Measurements from ENCODE around the gene DNMBP.
"Not testable (repeated sequence)": the region's sequence is repeated elsewhere in the genome, so short reads cannot be mapped to it uniquely, and the experiment has no call there.

DNMBP gene

DNA sequence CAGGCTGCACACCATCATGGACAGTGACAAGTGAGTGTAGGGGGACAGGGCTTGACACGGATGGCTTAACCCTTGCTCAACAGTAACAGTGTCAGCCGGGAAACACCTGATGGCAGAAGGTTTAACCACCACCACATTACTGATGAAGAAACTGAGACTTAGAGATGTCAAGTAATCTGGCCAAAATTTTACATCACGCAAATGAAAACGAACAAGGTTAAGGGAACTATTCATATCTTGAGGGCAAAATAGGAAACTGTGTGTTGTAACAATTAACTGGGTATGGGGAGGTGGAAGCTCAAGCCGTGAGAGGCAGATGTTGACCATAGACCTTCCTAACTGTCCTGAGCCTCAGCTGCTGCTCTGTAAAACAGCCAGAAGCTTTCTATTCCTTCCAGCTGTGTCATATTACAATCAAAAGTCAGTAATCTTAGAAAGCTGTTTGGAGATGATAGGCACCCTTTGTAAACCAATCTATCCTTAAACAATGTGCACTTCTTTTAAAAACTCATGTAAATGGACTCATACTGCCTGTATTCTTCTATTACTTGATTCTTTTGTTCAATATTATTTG, 158.9 kb downstream of the DNMBP start:
- DNase-seq (ENCODE audit: insufficient read length, low spot score): no peak
- FAIRE-seq: no peak
- no peak for TF ChIP-seq POLR2A (IDR thresholded peaks at IDR 0.05; ENCODE audit: low read depth, low read length)

GRCh38 chr10:99850021-99850766, 159.6 kb downstream of the DNMBP start:
- FAIRE-seq (no peak), DNase-seq (ENCODE audit: insufficient read length, low spot score) (no peak)
- TF ChIP-seq POLR2A (IDR thresholded peaks at IDR 0.05; ENCODE audit: low read depth, low read length): no peak

DNA sequence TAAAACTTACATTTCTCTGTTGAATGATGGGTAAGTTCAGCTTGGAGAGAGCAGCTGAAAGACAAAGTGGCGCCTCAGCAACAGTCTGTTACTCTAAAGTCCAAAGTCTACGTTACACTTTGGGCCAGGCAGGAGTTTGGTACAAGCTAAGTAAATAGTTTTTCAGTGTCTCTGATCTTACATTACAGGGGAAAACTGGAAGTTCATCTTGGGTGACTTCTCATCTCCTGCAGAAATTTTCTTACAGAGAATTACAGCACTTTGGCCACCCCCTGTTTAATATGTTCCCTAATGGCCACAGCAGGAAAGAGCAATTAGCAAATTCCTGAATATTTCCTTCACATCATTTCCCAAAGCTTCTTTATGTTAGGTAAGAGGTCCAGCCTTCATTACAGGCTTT, 160.2 kb downstream of the DNMBP start:
- FAIRE-seq (no peak), DNase-seq (ENCODE audit: insufficient read length, low spot score) (no peak)
- no peak for TF ChIP-seq POLR2A (IDR thresholded peaks at IDR 0.05; ENCODE audit: low read depth, low read length)

GRCh38 chr10:99849057-99849456, 160.7 kb downstream of the DNMBP start:
- no peak for TF ChIP-seq POLR2A (IDR thresholded peaks at IDR 0.05; ENCODE audit: low read depth, low read length)
- no peak for FAIRE-seq

DNA sequence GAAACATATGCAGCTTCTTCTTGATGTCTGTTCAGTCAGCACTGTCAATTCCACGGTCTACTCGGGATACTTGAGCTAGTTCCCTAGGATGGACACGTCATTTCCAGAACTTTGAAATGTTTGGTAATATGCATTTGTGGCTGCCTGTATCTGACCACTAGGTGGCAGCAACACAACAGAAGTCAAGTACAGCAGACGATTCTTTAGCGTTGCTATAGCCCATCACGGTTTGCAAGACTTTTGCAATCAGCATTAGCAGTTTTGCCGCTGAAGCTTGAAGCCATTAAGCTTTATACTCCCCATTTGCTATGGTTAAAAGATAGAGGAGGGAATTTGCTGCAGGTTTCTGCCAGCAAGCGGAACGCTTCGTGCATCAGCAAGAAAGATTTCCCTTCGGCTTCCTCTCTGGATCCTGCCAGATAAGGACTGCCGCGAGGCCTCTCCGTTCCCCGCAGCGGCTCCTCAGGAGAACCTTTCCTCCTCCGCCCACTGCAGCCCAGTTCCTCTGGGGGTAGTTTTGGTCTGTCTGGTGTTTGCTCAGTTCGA, 163.8 kb downstream of the DNMBP start:
- TF ChIP-seq POLR2A (IDR thresholded peaks at IDR 0.05; ENCODE audit: low read depth, low read length): no peak
- DNase-seq (ENCODE audit: insufficient read length, low spot score) (no peak), FAIRE-seq (no peak)

More at GRCh38 chr10:99849057-99849456, 160.7 kb downstream of the DNMBP start:
- DNase-seq (ENCODE audit: insufficient read length, low spot score): no peak

- DNase-seq (ENCODE audit: insufficient read length, low spot score): no peak
- FAIRE-seq: no peak
- TF ChIP-seq POLR2A (IDR thresholded peaks at IDR 0.05; ENCODE audit: low read depth, low read length): no peak
These were observed 165.3 kb downstream of the DNMBP start for GRCh38 chr10:99844433-99844955.

DNA sequence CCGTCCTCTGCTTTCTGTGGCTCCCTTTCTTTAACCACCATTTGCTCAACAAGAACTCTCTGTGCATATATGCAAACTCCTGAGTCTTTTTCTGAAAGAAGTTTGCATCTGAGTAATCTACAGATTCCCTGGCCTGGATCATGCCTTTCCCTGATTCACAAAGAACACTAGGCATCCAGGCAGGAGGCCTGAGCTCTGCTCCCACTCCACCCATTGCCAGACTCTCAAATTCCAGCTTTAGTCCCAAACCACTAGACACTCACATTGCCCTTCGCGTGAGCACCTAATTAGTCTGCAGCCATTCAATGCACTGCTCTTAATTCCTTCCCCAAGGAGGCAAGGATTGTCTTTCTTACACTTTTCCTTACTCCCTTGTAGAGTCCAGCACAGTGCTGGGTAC, 166.4 kb downstream of the DNMBP start:
- FAIRE-seq (no peak), DNase-seq (ENCODE audit: insufficient read length, low spot score) (no peak)
- TF ChIP-seq POLR2A (IDR thresholded peaks at IDR 0.05; ENCODE audit: low read depth, low read length): no peak

GRCh38 chr10:99841746-99842145, 168.0 kb downstream of the DNMBP start:
- DNase-seq (ENCODE audit: insufficient read length, low spot score): no peak

GRCh38 chr10:99840859-99841258, 168.9 kb downstream of the DNMBP start:
- DNase-seq (ENCODE audit: insufficient read length, low spot score); FAIRE-seq: not testable (repeated sequence)

More at GRCh38 chr10:99841746-99842145, 168.0 kb downstream of the DNMBP start:
- no peak for TF ChIP-seq POLR2A (IDR thresholded peaks at IDR 0.05; ENCODE audit: low read depth, low read length)
- no peak for FAIRE-seq

DNA sequence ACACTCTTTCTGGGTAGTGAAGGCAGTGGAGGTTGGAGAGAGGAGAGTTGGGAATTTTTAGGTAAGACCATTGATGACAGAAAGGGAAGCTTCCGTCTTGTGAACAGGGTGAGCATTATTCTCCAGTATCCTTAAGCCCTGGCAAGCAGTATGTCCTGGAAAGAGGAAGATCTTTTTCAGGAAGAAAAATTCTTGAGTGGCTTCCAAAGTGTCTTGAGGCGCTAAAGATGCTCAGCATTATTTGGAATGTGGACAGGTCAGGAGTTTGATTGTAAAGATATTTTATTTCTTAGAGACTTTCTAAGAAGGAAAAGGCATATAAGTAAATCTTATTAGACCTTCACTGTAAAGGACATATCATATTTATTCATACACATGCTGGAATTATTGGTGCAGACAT, 173.0 kb downstream of the DNMBP start:
- TF ChIP-seq POLR2A (IDR thresholded peaks at IDR 0.05; ENCODE audit: low read depth, low read length): no peak
- FAIRE-seq: no peak
- no peak for DNase-seq (ENCODE audit: insufficient read length, low spot score)

DNA sequence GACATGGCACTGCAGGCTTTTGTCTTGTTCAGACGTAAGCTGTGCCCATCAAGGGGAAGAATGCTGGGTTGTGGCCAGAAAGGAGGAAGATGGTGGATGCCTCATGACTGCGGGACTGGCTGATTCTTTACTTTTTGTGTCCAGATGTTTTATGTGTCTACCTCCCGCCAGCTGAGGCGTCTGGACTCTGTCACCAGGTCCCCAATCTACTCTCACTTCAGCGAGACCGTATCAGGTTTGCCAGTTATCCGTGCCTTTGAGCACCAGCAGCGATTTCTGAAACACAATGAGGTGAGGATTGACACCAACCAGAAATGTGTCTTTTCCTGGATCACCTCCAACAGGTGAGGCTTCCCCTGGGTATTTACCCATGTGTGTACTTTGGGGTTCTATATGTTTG, 173.8 kb downstream of the DNMBP start:
- FAIRE-seq (no peak), DNase-seq (ENCODE audit: insufficient read length, low spot score) (no peak)
- TF ChIP-seq POLR2A (IDR thresholded peaks at IDR 0.05; ENCODE audit: low read depth, low read length): no peak

DNA sequence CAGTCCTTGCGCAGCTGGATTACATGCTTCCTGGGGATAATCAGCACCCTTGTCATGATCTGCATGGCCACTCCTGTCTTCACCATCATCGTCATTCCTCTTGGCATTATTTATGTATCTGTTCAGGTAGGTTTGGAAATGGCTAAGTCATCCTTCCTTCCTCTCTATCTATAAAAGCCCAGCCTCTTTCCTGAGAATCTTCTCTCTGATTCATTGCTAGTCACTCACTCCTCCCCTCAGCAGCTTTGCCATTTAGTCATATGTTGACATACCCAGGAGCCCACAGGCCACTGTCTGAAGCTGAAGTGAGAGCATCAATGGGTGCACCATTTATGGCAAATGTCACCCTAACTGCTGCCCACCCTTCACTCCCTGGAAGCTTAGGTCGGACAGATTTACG, 175.3 kb downstream of the DNMBP start:
- FAIRE-seq: no peak
- no peak for TF ChIP-seq POLR2A (IDR thresholded peaks at IDR 0.05; ENCODE audit: low read depth, low read length)
- peak; percentile 89 for DNase-seq (ENCODE audit: insufficient read length, low spot score)

GRCh38 chr10:99832439-99832838, 177.3 kb downstream of the DNMBP start:
- DNase-seq (ENCODE audit: insufficient read length, low spot score) (no peak), FAIRE-seq (no peak)
- TF ChIP-seq POLR2A (IDR thresholded peaks at IDR 0.05; ENCODE audit: low read depth, low read length): no peak

DNA sequence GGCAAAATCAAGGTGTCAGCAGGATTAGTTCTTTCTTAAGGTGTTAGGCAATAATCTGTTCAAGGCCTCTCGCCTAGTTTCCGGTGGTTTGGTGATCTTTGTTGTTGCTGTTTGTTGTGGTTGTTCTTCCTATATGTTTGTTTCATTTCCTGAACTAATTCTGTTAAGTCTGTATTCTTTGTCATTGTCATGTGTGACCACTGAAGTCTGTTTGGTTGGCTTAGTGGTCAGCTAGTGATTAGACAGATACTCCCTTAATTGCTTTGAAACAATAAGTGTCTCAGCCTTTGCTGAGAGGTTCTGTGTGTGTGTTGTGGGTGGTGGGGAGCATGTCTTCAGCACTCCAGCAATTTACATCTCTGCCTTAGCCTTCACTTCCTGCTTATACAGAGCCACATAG, 181.3 kb downstream of the DNMBP start:
- DNase-seq (ENCODE audit: insufficient read length, low spot score) (no peak), FAIRE-seq (no peak)
- TF ChIP-seq POLR2A (IDR thresholded peaks at IDR 0.05; ENCODE audit: low read depth, low read length): no peak

DNA sequence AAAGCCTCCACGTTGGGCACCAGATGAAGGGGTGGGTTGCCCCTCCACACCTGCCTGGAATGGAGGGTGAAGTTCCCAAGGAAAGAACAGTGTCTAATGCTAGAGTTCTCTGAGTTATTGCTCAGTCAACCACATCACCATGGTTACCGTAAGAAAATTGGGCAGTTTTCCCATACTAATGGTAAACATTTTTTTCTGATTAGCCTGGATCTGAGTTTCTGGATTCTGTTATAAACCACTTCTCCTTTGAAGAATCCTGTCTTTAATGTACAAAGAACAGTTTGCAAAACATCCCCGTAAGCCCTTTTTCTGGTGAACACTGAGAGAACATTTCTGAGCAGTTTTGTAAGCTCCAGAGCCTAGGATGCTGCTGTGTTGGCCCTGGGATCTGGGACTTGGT, 181.8 kb downstream of the DNMBP start:
- FAIRE-seq: no peak
- no peak for DNase-seq (ENCODE audit: insufficient read length, low spot score)
- no peak for TF ChIP-seq POLR2A (IDR thresholded peaks at IDR 0.05; ENCODE audit: low read depth, low read length)

Measured in H54 (cell line).